H1 (cell line): Measurements from ENCODE around the gene SSC5D. TPM values are rescaled to one million over a fixed set of nuclear protein-coding genes. Genes with fewer than 3 reads are reported as not detected.

Experiments used
- ATF2 ChIP-seq: IDR thresholded peaks from 2 replicates; pipeline ENCODE4 v1.6.1; 2012; ENCODE audit warnings: low read length, inconsistent platforms
- ATF3 ChIP-seq: IDR thresholded peaks from 2 replicates; pipeline ENCODE4 v1.6.1; 2011; ENCODE audit warnings: low read depth, mild to moderate bottlenecking, low read length; ENCODE audit not compliant: insufficient read depth
- E2F6 ChIP-seq: IDR thresholded peaks from 2 replicates; pipeline ENCODE4 v1.6.1; 2012; ENCODE audit warnings: inconsistent platforms
- HDAC2 ChIP-seq, 2 experiments: fragments of 300-600 bp in 1 of 2; sonication (generic) in 1 of 2; IDR thresholded peaks; 2 replicates each; pipeline ENCODE4 v1.6.1; 2011 to 2012; ENCODE audit warnings: low read depth in 2 of 2, low read length in 2 of 2, mild to moderate bottlenecking in 2 of 2, moderate library complexity in 2 of 2, borderline replicate concordance in 1 of 2, inconsistent platforms in 1 of 2
- RFX5 ChIP-seq: IDR thresholded peaks from 2 replicates; pipeline ENCODE4 v1.6.1; 2011; ENCODE audit warnings: low read depth, low read length, improper control_type of control experiment, borderline replicate concordance
- TAF1 ChIP-seq: IDR thresholded peaks from 2 replicates; pipeline ENCODE4 v1.6.1; 2011; ENCODE audit warnings: mild to moderate bottlenecking, low read depth, low read length
- polyA plus RNA-seq, 7 experiments: library from polyadenylated mRNA; depleted of rRNA in 3 of 7; stranded (reverse) in 5 of 7; unstranded in 2 of 7; fragments of >200 nt in 5 of 7; fragments of 200-250 nt in 2 of 7; gene quantifications; 1 replicate in 5 of 7; 2 replicates in 1 of 7; 4 replicates in 1 of 7; pipeline versions ENCODE4 v1.2.1 to v1.2.3, GENCODE V29; 2011 to 2013; ENCODE audit warnings: missing spikeins in 2 of 7, mixed read lengths in 2 of 7
- total RNA-seq: library from RNA; stranded (reverse); fragmentation: NEBNext Ultra II Directional; extraction: Animal tissue kit (Norgen Biotek cat#: 25700); gene quantifications from 2 replicates; pipeline ENCODE4 v1.2.1, GENCODE V29; 2021

Gene SSC5D
- total and polyA plus RNA-seq, 2 of the 8 experiments (the other 6 are each of a cell fraction or from before 2014, with no cell fraction given): 0.39 to 1.7 TPM

- TF ChIP-seq TAF1 (0 out of 2 replicates have a peak, but pooled peaks have one; percentile 47), E2F6 (no peak), ATF3 (no peak), ATF2 (no peak), HDAC2 (IDR thresholded peaks at IDR 0.05; ENCODE audit: borderline replicate concordance in 1 of 2, low read depth in 2 of 2, low read length in 2 of 2) (peak in 1 of 2 experiments; percentile 38; a peak in 1 of 4 replicates), RFX5 (no peak)
Measured at GRCh38 chr19:55440411-55441105, 47.7 kb upstream of the SSC5D start (continued).
